Heart right ventricle (tissue), 16 donors: ENCODE measurements around the gene DNAH10. TPM values are rescaled to one million over a fixed set of nuclear protein-coding genes. Genes with fewer than 3 reads are reported as not detected.
A peak's percentile ranks its signal among the peaks of the same experiment; 100 is the strongest.

Source experiments
- ATAC-seq, 8 donors: fragments of 200-7000 bp; cut with Tn5 transposase; one replicate each; pipeline ENCODE4 v1.9.1; 2020; ENCODE audit warnings: mild to moderate bottlenecking in 8 of 8, moderate library complexity in 8 of 8, moderate number of reproducible peaks in 1 of 8
- DNase-seq, 2 donors: peaks; one replicate each; pipeline ENCODE4 v3.0.0-alpha.2; 2020
- H3K27ac ChIP-seq, 10 donors: fragments of 200-600 bp; sonication (generic) in 2 of 10; one replicate each; pipeline versions ENCODE4 v1.5.0 to v1.8.0; 2020 to 2022; ENCODE audit warnings: mild to moderate bottlenecking in 3 of 10
- H3K27me3 ChIP-seq, 7 donors: fragments of 200-600 bp; one replicate each; pipeline ENCODE4 v1.8.0; 2021 to 2022; ENCODE audit warnings: mild to moderate bottlenecking in 2 of 7
- H3K36me3 ChIP-seq, 9 donors: fragments of 200-600 bp; sonication (generic) in 1 of 9; one replicate each; pipeline versions ENCODE4 v1.5.0 to v1.8.0; 2020 to 2022; ENCODE audit warnings: mild to moderate bottlenecking in 2 of 9
- H3K4me1 ChIP-seq, 9 donors: fragments of 200-600 bp; sonication (generic) in 1 of 9; one replicate each; pipeline versions ENCODE4 v1.5.0 to v1.8.0; 2020 to 2022; ENCODE audit warnings: mild to moderate bottlenecking in 4 of 9
- H3K4me3 ChIP-seq, 10 donors: fragments of 200-600 bp; sonication (generic) in 2 of 10; one replicate each; pipeline versions ENCODE4 v1.5.0 to v1.8.0; 2020 to 2022; ENCODE audit warnings: mild to moderate bottlenecking in 7 of 10, moderate library complexity in 2 of 10
- H3K9me3 ChIP-seq, 11 donors: fragments of 200-600 bp in 10 of 11; sonication (generic) in 2 of 11; one replicate each; pipeline versions ENCODE4 v1.5.0 to v1.8.0; 2013 to 2022; ENCODE audit warnings: mild to moderate bottlenecking in 2 of 11, control low read depth in 1 of 11, moderate library complexity in 1 of 11
- WGBS, 2 donors: extraction: QIAGEN DNeasy Blood & Tissue Kit; methylation state at CpG; one replicate each; pipeline ENCODE4 v1.1.7; 2013; ENCODE audit warnings: inconsistent platforms in 1 of 2; 5-methylcytosine and 5-hydroxymethylcytosine counted together
- intact Hi-C, 10 donors: fragments of 100-400 bp; cut with DNase I; formaldehyde crosslinking; loops; one replicate each; pipeline versions ENCODE4 v1.11.1 to v1.14.2; 2022
- polyA plus RNA-seq, 2 donors: library from polyadenylated mRNA; stranded (reverse); fragments of 200-250 nt; gene quantifications; one replicate each; pipeline ENCODE4 v1.2.3, GENCODE V29; 2013
- total RNA-seq, 10 donors: library from RNA; stranded (reverse); fragmentation: NEBNext Ultra II Directional in 3 of 10; extraction: Animal tissue kit (Norgen Biotek cat#: 25700) in 3 of 10; gene quantifications; one replicate each; pipeline versions ENCODE4 v1.2.1 to v1.2.4, GENCODE V29; 2021 to 2023
- TF ChIP-seq, protein P1 (sequence below), 9 donors: fragments of 200-600 bp; sonication (generic) in 2 of 9; IDR thresholded peaks; one replicate each; pipeline versions ENCODE4 v1.5.0 to v1.8.0; 2021 to 2022; ENCODE audit warnings: antibody characterized with exemption in 9 of 9, mild to moderate bottlenecking in 5 of 9, moderate library complexity in 1 of 9
- donor health status: Arrhythmogenic right ventricular cardiomyopathy.
- donor health status: ischemic (EF 13 %, LVEDD 7.1; RV severe dilation, severe dysfunction).
- donor health status: healthy with polysubstance abuse.
- donor health status: DM: no; HTN: yes; CAD: no.
- donor health status: DM: no; HTN: no; CAD: no.
- donor health status: ischemic (EF 25% LVEDD 6.9; RV normal size, moderate dysfunction).
- donor health status: ischemic (EF 25% LVEDD 5.7; RV mildly dilated, moderate dysfunction).
- donor health status: healthy.
- donor health status: DM: yes; HTN: yes; CAD: no.
- donor health status: Ischemic cardiomyopathy.
- donor health status: ischemic (EF 35%, LVEDD 5.7; RV mildly dilated, moderate dysfunction).
- donor health status: nonischemic (EF 11% LVEDD 7.7; RV severe dilation, severe dysfunction).
- donor health status: DM: yes; HTN: yes; CAD: no.
- donor health status: PGD.
- donor health status: ischemic (EF 29% LVEDD 5.4; RV normal size, mild dysfunction).
- donor health status: nonischemic (EF 23%, LVEDD 6.1; RV moderate dilation, normal function).

DNAH10 gene
- total and polyA plus RNA-seq, 12 donors = 0.05 to 0.60 (median 0.09) TPM; not detected in 3

DNA sequence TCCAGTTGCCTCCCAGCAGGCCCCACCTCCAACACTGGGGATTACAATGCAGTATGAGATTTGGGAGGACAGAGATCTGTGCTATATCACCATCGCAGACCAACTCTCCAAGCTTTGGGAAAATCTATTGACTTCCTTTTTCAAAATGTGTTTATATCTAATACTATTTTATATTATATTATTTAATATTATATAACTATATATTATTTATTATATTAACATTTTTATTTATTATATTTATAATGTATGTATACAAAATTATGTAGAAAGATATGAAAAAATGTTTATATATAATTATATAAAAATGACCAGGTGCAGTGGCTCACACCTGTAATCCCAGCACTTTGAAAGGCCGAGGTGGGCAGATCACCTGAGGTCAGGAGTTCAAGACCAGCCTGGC, 36.4 kb downstream of the DNAH10 start:
- Histone ChIP-seq H3K36me3 (no peaks in the 10 kb centered on the region), H3K27ac (no peak overlapping the region), H3K4me1 (no peaks in the 10 kb centered on the region), H3K27me3 (peaks cover 0 to 16% (median 6%) of the 10 kb centered on the region in 7 donors), H3K4me3 (no peak overlapping the region), H3K9me3 (no peaks in the 10 kb centered on the region)
- intact Hi-C loops = no loop called here
- WGBS, 2 donors = 92 to 95% methylated on average over 2 of the region's 2 CpGs
- TF ChIP-seq, protein P1, sequence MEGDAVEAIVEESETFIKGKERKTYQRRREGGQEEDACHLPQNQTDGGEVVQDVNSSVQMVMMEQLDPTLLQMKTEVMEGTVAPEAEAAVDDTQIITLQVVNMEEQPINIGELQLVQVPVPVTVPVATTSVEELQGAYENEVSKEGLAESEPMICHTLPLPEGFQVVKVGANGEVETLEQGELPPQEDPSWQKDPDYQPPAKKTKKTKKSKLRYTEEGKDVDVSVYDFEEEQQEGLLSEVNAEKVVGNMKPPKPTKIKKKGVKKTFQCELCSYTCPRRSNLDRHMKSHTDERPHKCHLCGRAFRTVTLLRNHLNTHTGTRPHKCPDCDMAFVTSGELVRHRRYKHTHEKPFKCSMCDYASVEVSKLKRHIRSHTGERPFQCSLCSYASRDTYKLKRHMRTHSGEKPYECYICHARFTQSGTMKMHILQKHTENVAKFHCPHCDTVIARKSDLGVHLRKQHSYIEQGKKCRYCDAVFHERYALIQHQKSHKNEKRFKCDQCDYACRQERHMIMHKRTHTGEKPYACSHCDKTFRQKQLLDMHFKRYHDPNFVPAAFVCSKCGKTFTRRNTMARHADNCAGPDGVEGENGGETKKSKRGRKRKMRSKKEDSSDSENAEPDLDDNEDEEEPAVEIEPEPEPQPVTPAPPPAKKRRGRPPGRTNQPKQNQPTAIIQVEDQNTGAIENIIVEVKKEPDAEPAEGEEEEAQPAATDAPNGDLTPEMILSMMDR (IDR thresholded peaks at IDR 0.05) = no peak
- ATAC-seq = no peak
- no peak for DNase-seq

DNA sequence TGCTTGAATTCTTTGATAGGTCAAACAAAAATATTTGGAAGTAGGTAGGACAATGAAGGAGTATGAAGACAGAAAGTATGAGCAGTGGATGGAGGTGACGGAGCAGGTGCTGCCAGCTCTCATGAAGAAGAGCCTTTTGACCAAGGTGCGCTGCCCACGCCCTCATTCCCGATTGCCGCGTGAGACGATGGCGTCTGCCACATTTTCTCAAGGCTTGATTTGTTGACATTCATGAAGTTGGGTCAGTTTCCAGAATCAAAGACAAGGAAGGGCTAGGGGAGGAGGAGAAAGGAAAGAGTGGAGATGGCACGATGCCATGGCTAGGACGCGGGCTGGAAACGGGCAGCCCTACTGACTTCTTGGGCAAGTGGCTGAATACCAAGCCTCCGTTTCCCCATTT, 37.1 kb downstream of the DNAH10 start:
- ATAC-seq (no peak), DNase-seq (no peak)
- 93 to 96% methylated on average over 13 of the region's 13 CpGs for WGBS, 2 donors
- TF ChIP-seq, protein P1 (IDR thresholded peaks at IDR 0.05) = no peak
- intact Hi-C loops = no loop called here
- no peaks in the 10 kb centered on the region for H3K4me1 ChIP-seq
- peaks cover 0 to 16% (median 6%) of the 10 kb centered on the region in 7 donors for H3K27me3 ChIP-seq
- no peaks in the 10 kb centered on the region for H3K36me3 ChIP-seq
- H3K4me3 ChIP-seq = no peak overlapping the region
- no peak overlapping the region for H3K27ac ChIP-seq
- no peaks in the 10 kb centered on the region for H3K9me3 ChIP-seq

DNA sequence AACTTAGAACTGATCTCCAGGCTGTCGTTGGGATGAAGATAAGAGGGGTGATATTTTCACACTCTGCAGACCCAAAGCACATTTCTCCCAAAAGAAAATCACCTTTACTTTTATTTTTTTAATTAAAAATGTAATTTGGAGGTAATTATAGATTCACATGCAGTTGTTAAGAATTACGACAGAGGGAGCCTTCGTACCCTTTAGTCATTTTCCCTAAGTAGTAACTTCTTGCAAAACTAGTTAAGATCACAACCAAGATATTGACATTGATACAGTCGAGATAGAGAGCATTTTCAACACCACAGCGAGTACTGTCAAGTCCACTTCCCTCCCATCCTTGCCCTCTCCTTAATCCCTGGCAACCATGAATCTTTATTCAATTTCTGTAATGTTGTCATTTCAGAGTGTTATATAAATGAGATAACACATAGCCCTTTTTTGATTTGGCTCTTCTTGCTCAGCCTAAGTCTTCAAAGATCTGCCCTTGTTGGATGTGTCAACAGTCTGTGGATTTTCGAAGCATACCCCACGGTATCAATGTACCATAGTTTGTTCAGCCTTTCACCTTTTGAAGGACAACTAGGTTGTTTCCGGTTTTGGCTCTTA, 39.6 kb downstream of the DNAH10 start:
- H3K27me3 ChIP-seq = peaks cover 0 to 16% (median 6%) of the 10 kb centered on the region in 7 donors
- no peak overlapping the region for H3K27ac ChIP-seq
- no peak overlapping the region for H3K4me3 ChIP-seq
- DNase-seq = no peak
- no peaks in the 10 kb centered on the region for H3K9me3 ChIP-seq
- ATAC-seq = no peak
- no peaks in the 10 kb centered on the region for H3K36me3 ChIP-seq
- TF ChIP-seq, protein P1 (IDR thresholded peaks at IDR 0.05) = peak in 5 of 9 donors; percentile 10 to 41 (median 19)
- no peaks in the 10 kb centered on the region for H3K4me1 ChIP-seq
- intact Hi-C loops = loop anchor here in 3 of 10 donors (10.0 kb wide), 1 partner anchor 183 kb away; no protein-coding TSS in a partner anchor
- WGBS, 2 donors = 64 to 69% methylated on average over 8 of the region's 8 CpGs

DNA sequence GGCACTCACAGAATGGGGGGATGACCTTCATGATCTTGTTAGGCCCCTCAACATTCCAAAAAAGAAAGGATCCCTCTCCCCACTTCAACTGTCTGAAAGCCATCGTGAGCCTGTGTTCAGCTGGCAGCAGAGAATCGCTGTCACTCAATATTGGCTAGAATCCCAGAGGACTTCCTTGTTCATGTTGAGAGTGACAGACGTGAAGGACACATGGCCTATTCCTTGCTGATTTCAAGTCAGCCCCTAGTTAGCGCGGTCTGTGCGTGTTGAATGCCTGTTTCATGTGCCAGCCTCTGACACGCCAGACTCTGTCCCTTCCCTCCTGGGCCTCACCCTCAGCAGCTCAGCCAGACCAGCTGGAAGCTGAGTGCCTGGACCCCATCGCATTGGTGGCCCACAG, 43.1 kb downstream of the DNAH10 start:
- no peak overlapping the region for H3K4me3 ChIP-seq
- H3K27ac ChIP-seq = no peak overlapping the region
- H3K27me3 ChIP-seq = peaks cover 0 to 18% (median 4%) of the 10 kb centered on the region in 7 donors
- H3K36me3 ChIP-seq = no peaks in the 10 kb centered on the region
- TF ChIP-seq, protein P1 (IDR thresholded peaks at IDR 0.05) = no peak
- H3K4me1 ChIP-seq = no peaks in the 10 kb centered on the region
- WGBS, 2 donors = 54 to 57% methylated on average over 8 of the region's 8 CpGs
- intact Hi-C loops = loop anchor here in 3 of 10 donors (10.0 kb wide), 1 partner anchor 180 kb away; no protein-coding TSS in a partner anchor
- ATAC-seq (peak in 1 of 8 donors; percentile 22), DNase-seq (no peak)
- H3K9me3 ChIP-seq = no peaks in the 10 kb centered on the region
